ENCODE results near the gene ADAD2.
A peak's percentile ranks its signal among the peaks of the same experiment; 100 is the strongest.

Gene ADAD2

DNA sequence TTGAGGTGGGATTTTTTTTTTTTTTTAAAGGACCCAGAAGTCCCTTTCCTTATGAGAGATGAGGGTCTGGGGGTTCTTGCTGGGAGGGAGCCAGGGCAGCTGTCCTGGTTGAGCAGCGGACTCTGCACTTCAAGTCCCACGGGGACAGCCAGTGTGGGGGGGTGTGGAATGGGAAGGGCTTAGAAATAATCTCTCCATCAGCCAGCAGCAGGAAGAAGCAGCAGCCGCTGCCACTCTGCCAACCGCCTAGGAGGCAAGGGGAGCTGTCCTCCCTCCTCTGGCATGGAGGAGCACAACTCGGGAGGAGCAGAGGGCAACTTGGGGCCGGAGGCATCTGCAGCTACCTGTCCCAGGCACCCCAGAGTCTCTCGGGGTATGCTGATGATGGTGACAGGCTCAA lies 49.0 kb downstream of the ADAD2 start, which contains the start of gene KCNG4 (continued):
- TF ChIP-seq ZNF311 (tag by site-specific recombination; IDR thresholded peaks at IDR 0.05; ENCODE audit: borderline replicate concordance): no peak
- TF ChIP-seq, protein P1, sequence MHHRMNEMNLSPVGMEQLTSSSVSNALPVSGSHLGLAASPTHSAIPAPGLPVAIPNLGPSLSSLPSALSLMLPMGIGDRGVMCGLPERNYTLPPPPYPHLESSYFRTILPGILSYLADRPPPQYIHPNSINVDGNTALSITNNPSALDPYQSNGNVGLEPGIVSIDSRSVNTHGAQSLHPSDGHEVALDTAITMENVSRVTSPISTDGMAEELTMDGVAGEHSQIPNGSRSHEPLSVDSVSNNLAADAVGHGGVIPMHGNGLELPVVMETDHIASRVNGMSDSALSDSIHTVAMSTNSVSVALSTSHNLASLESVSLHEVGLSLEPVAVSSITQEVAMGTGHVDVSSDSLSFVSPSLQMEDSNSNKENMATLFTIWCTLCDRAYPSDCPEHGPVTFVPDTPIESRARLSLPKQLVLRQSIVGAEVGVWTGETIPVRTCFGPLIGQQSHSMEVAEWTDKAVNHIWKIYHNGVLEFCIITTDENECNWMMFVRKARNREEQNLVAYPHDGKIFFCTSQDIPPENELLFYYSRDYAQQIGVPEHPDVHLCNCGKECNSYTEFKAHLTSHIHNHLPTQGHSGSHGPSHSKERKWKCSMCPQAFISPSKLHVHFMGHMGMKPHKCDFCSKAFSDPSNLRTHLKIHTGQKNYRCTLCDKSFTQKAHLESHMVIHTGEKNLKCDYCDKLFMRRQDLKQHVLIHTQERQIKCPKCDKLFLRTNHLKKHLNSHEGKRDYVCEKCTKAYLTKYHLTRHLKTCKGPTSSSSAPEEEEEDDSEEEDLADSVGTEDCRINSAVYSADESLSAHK (tag by site-specific recombination; IDR thresholded peaks at IDR 0.05): no peak
- no peak for TF ChIP-seq ZXDB (tag by site-specific recombination; IDR thresholded peaks at IDR 0.05)
- TF ChIP-seq KLF10 (tag by site-specific recombination; IDR thresholded peaks at IDR 0.05): no peak

- CTCF ChIA-PET: interaction anchor here (1.0 to 1.2 kb wide), 2 partner anchors 8 to 175 kb away, joined by 3 read pairs; no protein-coding TSS in a partner anchor
- H3K36me3 ChIP-seq (ENCODE audit: control insufficient read depth in 2 of 2, insufficient read depth in 1 of 2, low read length in 2 of 2): no peaks in the 10 kb centered on the region
- no peaks in the 10 kb centered on the region for H3K4me1 ChIP-seq (ENCODE audit: control insufficient read depth, insufficient read depth, low read length)
- TF ChIP-seq ZNF324 (tag by site-specific recombination; IDR thresholded peaks at IDR 0.05) (no peak), ZNF585B (tag by site-specific recombination; IDR thresholded peaks at IDR 0.05) (no peak), ZNF121 (tag by site-specific recombination; IDR thresholded peaks at IDR 0.05) (no peak), ZNF768 (tag by site-specific recombination; IDR thresholded peaks at IDR 0.05) (peak; percentile 43; the same call in 1 of the 2 replicates)
- TF ChIP-seq, protein P1 (tag by site-specific recombination; IDR thresholded peaks at IDR 0.05): no peak
- H3K27ac ChIP-seq (ENCODE audit: extremely low read depth, low read depth, low read length): no peak overlapping the region
- no peaks in the 10 kb centered on the region for H3K9me3 ChIP-seq (ENCODE audit: control insufficient read depth, insufficient read depth, low read depth, low read length)
- POLR2A ChIA-PET: no interaction called here
- H3K4me3 ChIP-seq (ENCODE audit: low read depth, low read length): no peak overlapping the region
Observed at GRCh38 chr16:84240455-84240854, 49.5 kb downstream of the ADAD2 start.

DNA sequence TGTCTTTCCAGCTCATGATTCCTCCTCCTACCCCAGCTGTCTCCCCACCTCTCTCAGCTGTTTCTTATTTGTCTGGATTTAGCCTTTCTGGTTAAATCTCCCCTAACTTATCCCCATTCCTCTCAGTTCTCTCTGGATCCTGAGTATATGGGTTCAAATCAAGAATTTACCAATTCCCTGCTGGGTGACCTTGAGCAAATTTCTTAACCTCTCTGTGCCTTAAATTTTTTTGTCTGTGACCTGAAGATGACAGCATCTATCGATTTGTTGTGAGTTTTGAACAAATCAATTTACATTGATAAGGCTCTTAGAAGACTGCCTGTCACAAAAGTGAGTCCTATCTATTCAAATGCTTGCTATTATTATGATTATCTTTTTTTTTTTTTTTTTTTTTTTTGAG lies 50.8 kb downstream of the ADAD2 start:
- ChIA-PET CTCF (no interaction called here), POLR2A (no interaction called here)
- Histone ChIP-seq H3K9me3 (ENCODE audit: control insufficient read depth, insufficient read depth, low read depth, low read length) (no peaks in the 10 kb centered on the region), H3K36me3 (ENCODE audit: control insufficient read depth in 2 of 2, insufficient read depth in 1 of 2, low read length in 2 of 2) (no peaks in the 10 kb centered on the region), H3K4me1 (ENCODE audit: control insufficient read depth, insufficient read depth, low read length) (no peaks in the 10 kb centered on the region), H3K27ac (ENCODE audit: extremely low read depth, low read depth, low read length) (no peak overlapping the region), H3K4me3 (ENCODE audit: low read depth, low read length) (no peak overlapping the region)
- TF ChIP-seq ZNF155 (tag by site-specific recombination; IDR thresholded peaks at IDR 0.05) (no peak), ZXDB (tag by site-specific recombination; IDR thresholded peaks at IDR 0.05) (no peak), ZNF768 (tag by site-specific recombination; IDR thresholded peaks at IDR 0.05) (peak; percentile 58; the same call in 1 of the 2 replicates), ZNF292 (tag by site-specific recombination; IDR thresholded peaks at IDR 0.05; ENCODE audit: borderline replicate concordance, low read depth) (no peak)

DNA sequence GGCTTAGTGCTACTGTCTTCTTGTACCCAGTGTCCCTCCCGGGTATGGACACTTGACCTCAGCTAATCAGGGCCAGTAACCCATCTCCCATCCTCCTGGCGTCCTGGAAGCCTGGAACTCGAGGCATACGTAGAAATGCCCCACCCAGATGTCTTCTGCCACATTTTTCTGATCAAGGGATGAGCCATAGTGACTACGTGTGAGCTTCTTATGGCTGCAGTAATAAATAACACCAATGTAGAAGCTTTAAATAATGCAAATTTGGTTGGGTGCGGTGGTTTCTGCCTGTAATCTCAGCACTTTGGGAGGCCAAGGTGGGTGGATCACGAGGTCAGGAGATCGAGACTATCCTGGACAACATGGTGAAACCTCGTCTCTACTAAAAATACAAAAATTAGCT lies 51.9 kb downstream of the ADAD2 start:
- H3K4me3 ChIP-seq (ENCODE audit: low read depth, low read length): no peak overlapping the region
- no peaks in the 10 kb centered on the region for H3K9me3 ChIP-seq (ENCODE audit: control insufficient read depth, insufficient read depth, low read depth, low read length)
- H3K36me3 ChIP-seq (ENCODE audit: control insufficient read depth in 2 of 2, insufficient read depth in 1 of 2, low read length in 2 of 2): no peaks in the 10 kb centered on the region
- no peak for TF ChIP-seq ZNF266 (tag by site-specific recombination; IDR thresholded peaks at IDR 0.05; ENCODE audit: low read depth)
- TF ChIP-seq ZBTB44 (tag by site-specific recombination; IDR thresholded peaks at IDR 0.05): no peak
- no peak for TF ChIP-seq ZNF184 (tag by site-specific recombination; IDR thresholded peaks at IDR 0.05)
- H3K27ac ChIP-seq (ENCODE audit: extremely low read depth, low read depth, low read length): no peak overlapping the region
- H3K4me1 ChIP-seq (ENCODE audit: control insufficient read depth, insufficient read depth, low read length): no peaks in the 10 kb centered on the region
- ChIA-PET CTCF (no interaction called here), POLR2A (no interaction called here)

Measured in HEK293 (cell line).